ENCODE data around the gene PLD1.
A peak's percentile ranks its signal among the peaks of the same experiment; 100 is the strongest.

Gene PLD1

DNA sequence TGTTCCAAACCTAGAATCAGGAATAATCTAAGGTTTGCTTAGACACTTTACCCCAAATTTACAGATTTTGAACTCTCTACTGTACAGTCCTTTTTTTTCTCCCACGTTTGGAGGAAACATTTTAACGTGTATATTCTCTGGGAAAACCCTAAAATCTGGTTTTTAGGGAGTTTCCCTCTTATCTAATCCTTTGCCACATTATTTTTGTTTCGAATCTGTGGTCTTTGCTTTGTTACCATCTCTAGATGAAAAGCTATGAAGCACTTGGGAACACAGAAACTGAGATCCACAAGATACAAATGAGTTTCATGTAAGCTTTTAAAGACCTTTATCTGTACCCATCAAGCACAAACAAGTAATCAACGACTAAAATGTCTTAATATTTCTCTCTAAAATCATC, 41.3 kb downstream of the PLD1 start:
- no peak for DNase-seq (ENCODE audit: low read depth)
- no peak overlapping the region for H3K4me3 ChIP-seq (ENCODE audit: low read length)
- TF ChIP-seq, protein P1, sequence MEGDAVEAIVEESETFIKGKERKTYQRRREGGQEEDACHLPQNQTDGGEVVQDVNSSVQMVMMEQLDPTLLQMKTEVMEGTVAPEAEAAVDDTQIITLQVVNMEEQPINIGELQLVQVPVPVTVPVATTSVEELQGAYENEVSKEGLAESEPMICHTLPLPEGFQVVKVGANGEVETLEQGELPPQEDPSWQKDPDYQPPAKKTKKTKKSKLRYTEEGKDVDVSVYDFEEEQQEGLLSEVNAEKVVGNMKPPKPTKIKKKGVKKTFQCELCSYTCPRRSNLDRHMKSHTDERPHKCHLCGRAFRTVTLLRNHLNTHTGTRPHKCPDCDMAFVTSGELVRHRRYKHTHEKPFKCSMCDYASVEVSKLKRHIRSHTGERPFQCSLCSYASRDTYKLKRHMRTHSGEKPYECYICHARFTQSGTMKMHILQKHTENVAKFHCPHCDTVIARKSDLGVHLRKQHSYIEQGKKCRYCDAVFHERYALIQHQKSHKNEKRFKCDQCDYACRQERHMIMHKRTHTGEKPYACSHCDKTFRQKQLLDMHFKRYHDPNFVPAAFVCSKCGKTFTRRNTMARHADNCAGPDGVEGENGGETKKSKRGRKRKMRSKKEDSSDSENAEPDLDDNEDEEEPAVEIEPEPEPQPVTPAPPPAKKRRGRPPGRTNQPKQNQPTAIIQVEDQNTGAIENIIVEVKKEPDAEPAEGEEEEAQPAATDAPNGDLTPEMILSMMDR (IDR thresholded peaks at IDR 0.05; ENCODE audit: insufficient read depth, low read depth, low read length, missing control alignments): no peak

DNA sequence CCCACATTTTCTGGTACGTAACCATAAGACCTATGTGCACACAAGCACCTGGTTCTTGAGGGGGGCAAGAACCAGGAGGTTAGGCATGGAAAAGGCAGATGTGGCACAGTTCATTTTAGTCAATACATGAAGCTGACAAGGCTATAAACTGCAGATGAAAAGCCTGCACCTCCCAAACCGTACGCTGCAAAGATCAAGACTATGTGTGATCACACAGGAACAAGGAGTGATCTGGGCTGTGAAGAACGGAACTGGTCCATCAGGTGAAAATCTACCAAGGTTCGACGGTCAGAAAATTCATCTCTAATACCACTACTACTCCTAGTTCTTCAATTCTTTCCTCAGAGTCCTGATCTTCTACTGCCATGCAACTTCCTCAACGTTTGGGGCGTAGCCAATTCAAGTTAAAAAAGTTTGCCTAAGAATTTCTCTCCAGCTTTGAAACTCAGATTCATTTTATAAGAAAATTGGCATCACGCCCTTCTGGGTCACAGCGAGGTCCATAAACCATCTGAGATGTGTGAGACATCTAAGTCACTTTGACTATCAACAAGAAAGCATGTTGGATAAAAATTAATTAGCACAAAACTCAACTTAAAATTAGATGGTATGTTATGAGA, 41.9 kb downstream of the PLD1 start:
- TF ChIP-seq, protein P1 (IDR thresholded peaks at IDR 0.05; ENCODE audit: insufficient read depth, low read depth, low read length, missing control alignments): no peak
- DNase-seq (ENCODE audit: low read depth): no peak

DNA sequence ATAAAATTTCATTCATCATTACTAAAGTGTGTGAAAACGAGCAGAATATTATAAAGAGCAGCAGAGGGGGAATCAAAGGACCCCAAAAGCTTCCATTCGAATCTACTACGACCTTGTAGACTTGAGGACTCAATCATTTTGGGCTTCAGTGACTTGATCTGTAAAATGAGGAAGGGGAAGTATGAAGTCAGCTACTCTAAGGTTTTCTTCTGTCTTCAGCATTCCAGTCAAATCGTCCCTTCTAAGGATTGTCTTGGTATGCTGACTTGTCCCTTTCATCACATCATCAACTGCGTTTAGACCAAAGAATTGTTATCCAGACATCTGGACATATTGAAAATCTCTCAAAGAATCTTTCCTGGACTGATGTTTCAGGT, 44.8 kb downstream of the PLD1 start:
- TF ChIP-seq, protein P1 (IDR thresholded peaks at IDR 0.05; ENCODE audit: insufficient read depth, low read depth, low read length, missing control alignments): no peak

More for the DNA sequence above, 41.9 kb downstream of the PLD1 start:
- no peak overlapping the region for H3K4me3 ChIP-seq (ENCODE audit: low read length)

DNA sequence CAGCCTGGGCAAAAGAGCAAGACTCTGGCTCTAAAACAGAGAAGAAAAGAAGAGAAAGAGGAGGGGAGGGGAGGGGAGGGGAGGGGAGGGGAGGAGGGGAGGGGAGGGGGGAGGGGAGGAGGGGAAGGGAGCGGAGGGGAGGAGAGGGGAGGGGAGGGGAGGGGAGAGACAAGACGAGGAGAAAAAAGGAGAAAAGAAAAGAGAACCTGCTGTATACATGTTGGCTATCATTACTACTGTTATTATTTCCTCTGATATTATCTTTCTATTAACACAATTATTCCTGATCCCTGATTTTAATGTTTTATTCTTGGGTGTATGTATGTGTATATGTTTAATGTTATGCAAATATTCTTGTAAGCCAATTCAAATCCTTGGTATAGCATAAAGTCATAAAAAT, 46.9 kb downstream of the PLD1 start:
- no peak for DNase-seq (ENCODE audit: low read depth)
- no peak overlapping the region for H3K4me3 ChIP-seq (ENCODE audit: low read length)
- TF ChIP-seq, protein P1 (IDR thresholded peaks at IDR 0.05; ENCODE audit: insufficient read depth, low read depth, low read length, missing control alignments): no peak

More for the DNA sequence above, 44.8 kb downstream of the PLD1 start:
- DNase-seq (ENCODE audit: low read depth): no peak
- no peak overlapping the region for H3K4me3 ChIP-seq (ENCODE audit: low read length)

DNA sequence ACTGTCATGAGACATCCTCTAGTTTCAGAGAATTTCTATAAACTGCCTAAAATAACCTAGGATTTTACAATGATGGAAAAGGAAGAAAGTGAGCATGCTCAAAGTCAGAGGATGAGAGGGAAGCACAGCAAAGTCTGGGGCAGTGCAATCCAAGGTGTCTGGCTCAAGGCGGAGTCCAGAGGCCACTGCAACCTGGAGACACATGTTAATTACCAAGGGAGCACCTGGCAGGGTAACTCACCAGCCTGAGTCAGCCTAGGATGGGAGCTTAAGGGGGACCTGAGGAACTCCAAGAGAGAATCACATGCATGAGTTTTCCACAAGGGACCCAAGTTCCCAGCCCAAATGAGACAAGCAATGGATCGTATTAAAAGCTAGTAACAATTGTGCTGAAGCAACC, 49.8 kb downstream of the PLD1 start:
- DNase-seq (ENCODE audit: low read depth): no peak
- no peak overlapping the region for H3K4me3 ChIP-seq (ENCODE audit: low read length)
- TF ChIP-seq, protein P1 (IDR thresholded peaks at IDR 0.05; ENCODE audit: insufficient read depth, low read depth, low read length, missing control alignments): no peak

- no peak overlapping the region for H3K4me3 ChIP-seq (ENCODE audit: low read length)
- TF ChIP-seq, protein P1 (IDR thresholded peaks at IDR 0.05; ENCODE audit: insufficient read depth, low read depth, low read length, missing control alignments): no peak
- DNase-seq (ENCODE audit: low read depth): peak; percentile 37
These were observed 52.2 kb downstream of the PLD1 start for GRCh38 chr3:171758109-171758508.

GRCh38 chr3:171757361-171758034, 52.8 kb downstream of the PLD1 start:
- no peak overlapping the region for H3K4me3 ChIP-seq (ENCODE audit: low read length)
- TF ChIP-seq, protein P1 (IDR thresholded peaks at IDR 0.05; ENCODE audit: insufficient read depth, low read depth, low read length, missing control alignments): no peak
- peak; percentile 30 for DNase-seq (ENCODE audit: low read depth)

Measured in epithelial cell of esophagus (primary cell).